Lower lobe of right lung (tissue), 2 donors: ENCODE measurements around the gene LRRTM3. TPM values are rescaled to one million over a fixed set of nuclear protein-coding genes. Genes with fewer than 3 reads are reported as not detected.
A peak's percentile ranks its signal among the peaks of the same experiment; 100 is the strongest.

ENCODE experiments used
- ATAC-seq, 2 donors: fragments of 200-7000 bp; cut with Tn5 transposase; one replicate each; pipeline ENCODE4 v1.9.1; 2020 to 2022; ENCODE audit warnings: mild to moderate bottlenecking in 2 of 2, moderate library complexity in 2 of 2
- DNase-seq: peaks from one replicate; pipeline ENCODE4 v3.0.0-alpha.2; 2020
- H3K27ac ChIP-seq: fragments of 200-600 bp; one replicate; pipeline ENCODE4 v1.8.0; 2022
- H3K27me3 ChIP-seq: fragments of 200-600 bp; one replicate; pipeline ENCODE4 v1.8.0; 2022; ENCODE audit warnings: low read depth
- H3K36me3 ChIP-seq: fragments of 200-600 bp; one replicate; pipeline ENCODE4 v1.8.0; 2022; ENCODE audit warnings: mild to moderate bottlenecking
- H3K4me1 ChIP-seq: fragments of 200-600 bp; one replicate; pipeline ENCODE4 v1.8.0; 2022
- H3K4me3 ChIP-seq: fragments of 200-600 bp; one replicate; pipeline ENCODE4 v1.8.0; 2022; ENCODE audit warnings: mild to moderate bottlenecking
- H3K9me3 ChIP-seq: fragments of 200-600 bp; one replicate; pipeline ENCODE4 v1.8.0; 2022
- intact Hi-C: fragments of 100-400 bp; cut with DNase I; formaldehyde crosslinking; loops from one replicate; pipeline ENCODE4 v1.11.0; 2022
- long read RNA-seq: library from polyadenylated mRNA; unstranded; transcript quantifications from one replicate; pipeline ENCODE4 v2.0.0, GENCODE V29; 2021
- total RNA-seq: library from RNA; stranded (reverse); fragmentation: NEBNext Ultra II Directional; extraction: Animal tissue kit (Norgen Biotek cat#: 25700); gene quantifications from one replicate; pipeline ENCODE4 v1.2.1, GENCODE V29; 2021
- TF ChIP-seq, protein P1 (sequence below): fragments of 200-600 bp; IDR thresholded peaks from one replicate; pipeline ENCODE4 v1.8.0; 2022; ENCODE audit warnings: antibody characterized with exemption, mild to moderate bottlenecking
- donor health status: DM: no; HTN: yes; CAD: no; lungs with severe emphysema.

The LRRTM3 gene
- not detected for total RNA-seq
- long read RNA-seq: 0 reads

DNA sequence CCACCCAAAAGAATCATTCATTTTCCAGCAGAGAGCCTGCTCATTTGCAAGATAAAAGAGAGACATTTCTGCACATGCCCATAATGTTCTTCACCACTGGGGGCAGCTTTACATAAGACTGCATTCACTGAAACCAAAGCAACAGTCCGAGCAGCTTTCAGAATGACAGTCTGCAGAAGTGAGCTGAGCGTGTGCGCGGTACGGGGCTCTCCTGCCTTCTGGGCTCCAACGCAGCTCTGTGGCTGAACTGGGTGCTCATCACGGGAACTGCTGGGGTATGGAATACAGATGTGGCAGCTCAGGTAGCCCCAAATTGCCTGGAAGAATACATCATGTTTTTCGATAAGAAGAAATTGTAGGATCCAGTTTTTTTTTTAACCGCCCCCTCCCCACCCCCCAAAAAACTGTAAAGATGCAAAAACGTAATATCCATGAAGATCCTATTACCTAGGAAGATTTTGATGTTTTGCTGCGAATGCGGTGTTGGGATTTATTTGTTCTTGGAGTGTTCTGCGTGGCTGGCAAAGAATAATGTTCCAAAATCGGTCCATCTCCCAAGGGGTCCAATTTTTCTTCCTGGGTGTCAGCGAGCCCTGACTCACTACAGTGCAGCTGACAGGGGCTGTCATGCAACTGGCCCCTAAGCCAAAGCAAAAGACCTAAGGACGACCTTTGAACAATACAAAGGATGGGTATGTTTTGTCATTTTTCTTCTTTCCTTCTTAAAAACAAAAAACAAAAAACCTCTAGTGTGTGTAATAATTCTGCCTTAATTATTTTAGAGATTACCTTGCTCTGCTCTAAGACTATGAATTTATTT is at the start of gene LRRTM3:
Gene LRRTM3 (plus strand): TSS at position 141 of the 820 bp plus-strand sequence.
- no peak for DNase-seq
- no peak within 1 kb of the TSS for H3K4me3 ChIP-seq

DNA sequence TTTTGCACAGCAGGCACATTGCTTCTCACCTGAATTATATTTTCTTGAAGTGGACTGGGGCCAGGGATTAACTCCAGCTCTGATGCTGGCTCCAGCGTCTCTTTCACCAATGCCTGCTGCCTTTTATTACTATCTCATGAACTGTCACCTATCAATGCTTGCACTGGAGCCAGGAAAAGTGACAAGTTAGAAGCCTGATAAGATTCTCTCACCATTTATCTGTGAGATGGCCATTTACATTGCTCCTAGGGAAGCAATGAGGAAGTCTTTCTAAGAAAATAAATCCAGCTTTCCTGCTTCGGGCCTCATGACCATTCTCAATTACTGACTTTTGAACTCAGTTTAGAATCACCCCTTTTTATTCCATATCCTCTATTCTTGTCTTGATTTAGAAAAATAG is 48.5 kb upstream of the LRRTM3 start:
- H3K9me3 ChIP-seq: no peaks in the 10 kb centered on the region
- H3K27me3 ChIP-seq: no peaks in the 10 kb centered on the region
- H3K4me1 ChIP-seq: no peaks in the 10 kb centered on the region
- intact Hi-C loops: no loop called here
- H3K4me3 ChIP-seq: no peak overlapping the region
- no peak overlapping the region for H3K27ac ChIP-seq
- DNase-seq: no peak
- H3K36me3 ChIP-seq: no peaks in the 10 kb centered on the region
- TF ChIP-seq, protein P1, sequence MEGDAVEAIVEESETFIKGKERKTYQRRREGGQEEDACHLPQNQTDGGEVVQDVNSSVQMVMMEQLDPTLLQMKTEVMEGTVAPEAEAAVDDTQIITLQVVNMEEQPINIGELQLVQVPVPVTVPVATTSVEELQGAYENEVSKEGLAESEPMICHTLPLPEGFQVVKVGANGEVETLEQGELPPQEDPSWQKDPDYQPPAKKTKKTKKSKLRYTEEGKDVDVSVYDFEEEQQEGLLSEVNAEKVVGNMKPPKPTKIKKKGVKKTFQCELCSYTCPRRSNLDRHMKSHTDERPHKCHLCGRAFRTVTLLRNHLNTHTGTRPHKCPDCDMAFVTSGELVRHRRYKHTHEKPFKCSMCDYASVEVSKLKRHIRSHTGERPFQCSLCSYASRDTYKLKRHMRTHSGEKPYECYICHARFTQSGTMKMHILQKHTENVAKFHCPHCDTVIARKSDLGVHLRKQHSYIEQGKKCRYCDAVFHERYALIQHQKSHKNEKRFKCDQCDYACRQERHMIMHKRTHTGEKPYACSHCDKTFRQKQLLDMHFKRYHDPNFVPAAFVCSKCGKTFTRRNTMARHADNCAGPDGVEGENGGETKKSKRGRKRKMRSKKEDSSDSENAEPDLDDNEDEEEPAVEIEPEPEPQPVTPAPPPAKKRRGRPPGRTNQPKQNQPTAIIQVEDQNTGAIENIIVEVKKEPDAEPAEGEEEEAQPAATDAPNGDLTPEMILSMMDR: no peak
- no peak for ATAC-seq

More for the DNA sequence above, at the start of gene LRRTM3:
- H3K4me1 ChIP-seq: no peaks in the 10 kb centered on the region
- no peak within 1 kb of the TSS for H3K27ac ChIP-seq
- TF ChIP-seq, protein P1: peak; percentile 53
- no peaks in the 10 kb centered on the region for H3K36me3 ChIP-seq
- peak; percentile 85 to 86 for ATAC-seq
- no peaks in the 10 kb centered on the region for H3K9me3 ChIP-seq
- intact Hi-C loops: no loop called here
- peaks cover 36% of the 10 kb centered on the region for H3K27me3 ChIP-seq

DNA sequence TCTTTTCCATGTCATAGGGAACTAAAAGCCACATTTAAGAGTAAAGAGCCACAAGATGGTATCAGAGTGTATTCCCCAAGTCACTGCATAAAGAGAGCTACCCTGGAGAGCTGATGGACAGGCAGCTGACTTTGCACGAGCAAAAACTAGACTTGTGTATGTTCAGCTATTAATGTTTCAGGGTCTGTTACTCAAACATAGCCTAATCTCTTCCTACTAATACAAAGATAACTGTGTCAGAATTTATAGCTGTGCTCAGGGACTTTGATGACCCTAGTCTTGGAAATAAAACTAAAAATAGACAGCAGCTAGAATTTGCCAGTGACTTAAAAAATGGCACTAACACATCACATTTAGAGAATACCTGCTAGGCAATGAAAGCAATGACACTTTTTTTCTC is 45.5 kb upstream of the LRRTM3 start:
- TF ChIP-seq, protein P1: no peak
- no peak overlapping the region for H3K27ac ChIP-seq
- DNase-seq: no peak
- no peak for ATAC-seq
- H3K4me1 ChIP-seq: no peaks in the 10 kb centered on the region
- no peaks in the 10 kb centered on the region for H3K27me3 ChIP-seq
- H3K4me3 ChIP-seq: no peak overlapping the region
- intact Hi-C loops: no loop called here
- H3K36me3 ChIP-seq: no peaks in the 10 kb centered on the region
- H3K9me3 ChIP-seq: no peaks in the 10 kb centered on the region

DNA sequence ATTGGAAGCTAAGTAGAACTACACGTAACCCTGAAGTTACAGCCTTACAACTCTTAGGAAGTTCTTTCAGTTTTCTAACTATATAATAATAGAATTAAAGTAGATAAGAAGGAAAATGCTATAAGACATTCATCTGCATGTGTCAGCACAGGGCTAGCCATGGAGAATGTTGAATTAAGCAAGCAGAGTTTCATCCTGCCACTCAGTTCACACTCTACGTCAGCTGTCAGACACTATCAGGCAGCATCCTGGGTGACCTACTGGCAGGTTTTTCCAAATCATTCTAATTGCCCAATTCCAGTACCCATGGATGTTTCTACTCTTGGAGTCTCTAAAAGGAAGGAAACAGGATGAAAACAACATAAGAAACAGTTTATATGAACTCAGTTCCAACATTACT is 45.0 kb upstream of the LRRTM3 start:
- H3K4me1 ChIP-seq: no peaks in the 10 kb centered on the region
- no peaks in the 10 kb centered on the region for H3K36me3 ChIP-seq
- no peak for DNase-seq
- no peaks in the 10 kb centered on the region for H3K27me3 ChIP-seq
- ATAC-seq: no peak
- intact Hi-C loops: no loop called here
- H3K27ac ChIP-seq: no peak overlapping the region
- no peak overlapping the region for H3K4me3 ChIP-seq
- TF ChIP-seq, protein P1: no peak
- no peaks in the 10 kb centered on the region for H3K9me3 ChIP-seq

DNA sequence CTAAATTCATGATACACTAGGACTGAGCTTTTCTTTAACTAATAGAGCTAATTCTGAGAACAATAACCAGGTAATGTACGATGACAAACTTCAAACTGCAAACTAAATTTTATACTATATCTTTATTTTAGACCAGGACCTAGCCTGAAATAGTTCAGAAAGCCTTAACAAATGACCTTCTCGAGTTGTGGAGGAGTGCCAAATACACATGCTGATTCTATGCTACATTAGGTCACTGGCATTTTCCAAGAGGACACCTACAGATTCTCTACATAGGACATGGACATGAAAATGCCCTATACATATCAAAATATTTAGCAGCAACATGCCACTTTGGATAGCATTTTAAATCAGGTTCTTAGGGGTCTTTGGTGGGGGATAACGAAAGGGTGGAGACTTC is 44.0 kb upstream of the LRRTM3 start:
- no peaks in the 10 kb centered on the region for H3K36me3 ChIP-seq
- DNase-seq (no peak), ATAC-seq (no peak)
- no peaks in the 10 kb centered on the region for H3K4me1 ChIP-seq
- intact Hi-C loops: no loop called here
- no peak overlapping the region for H3K27ac ChIP-seq
- no peaks in the 10 kb centered on the region for H3K27me3 ChIP-seq
- no peak overlapping the region for H3K4me3 ChIP-seq
- no peaks in the 10 kb centered on the region for H3K9me3 ChIP-seq
- TF ChIP-seq, protein P1: no peak
